OCI-LY3 (cell line): Measurements from ENCODE around the gene FIBCD1.

ENCODE experiments used
- CTCF ChIP-seq: fragments of 200-600, 300-600 bp; sonication (generic); IDR thresholded peaks from 2 replicates; pipeline ENCODE4 v1.5.1; 2014; ENCODE audit warnings: antibody characterized with exemption, low read length, low read depth
- EZH2phosphoT487 ChIP-seq: fragments of 200-600 bp; shearing (Covaris generic); IDR thresholded peaks from 2 replicates; pipeline ENCODE4 v1.6.1; 2018; ENCODE audit warnings: antibody characterized with exemption, mixed run types, low read depth

- no peak for TF ChIP-seq CTCF
- TF ChIP-seq EZH2phosphoT487: no peak
Observed at GRCh38 chr9:130904070-130905044, 34.7 kb downstream of the FIBCD1 start.
